ENCODE results near the gene METTL4.
"Not testable (repeated sequence)": the region's sequence is repeated elsewhere in the genome, so short reads cannot be mapped to it uniquely, and the experiment has no call there.

The METTL4 gene

GRCh38 chr18:2559249-2559648 lies 12.1 kb downstream of the METTL4 start:
- no peak for DNase-seq

DNA sequence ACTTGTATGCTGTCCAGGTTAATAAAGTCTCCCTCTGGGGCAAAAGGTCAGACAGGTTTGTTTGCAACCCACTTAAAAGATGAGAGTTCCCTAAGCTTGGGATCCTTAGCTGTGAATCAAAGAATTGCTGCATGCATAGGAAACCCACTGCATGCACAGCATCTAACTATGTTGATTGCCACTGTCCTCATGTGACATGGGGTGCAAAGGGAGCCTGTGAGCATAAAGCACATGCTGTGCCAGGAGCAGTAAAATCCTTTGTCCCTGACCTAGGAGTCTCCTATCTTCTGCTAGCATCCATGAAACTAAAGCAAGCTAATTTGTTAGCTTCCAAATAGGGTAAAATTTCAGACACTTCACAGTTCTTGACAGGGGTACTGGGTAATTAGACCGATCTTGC lies 13.8 kb downstream of the METTL4 start:
- DNase-seq = no peak

DNA sequence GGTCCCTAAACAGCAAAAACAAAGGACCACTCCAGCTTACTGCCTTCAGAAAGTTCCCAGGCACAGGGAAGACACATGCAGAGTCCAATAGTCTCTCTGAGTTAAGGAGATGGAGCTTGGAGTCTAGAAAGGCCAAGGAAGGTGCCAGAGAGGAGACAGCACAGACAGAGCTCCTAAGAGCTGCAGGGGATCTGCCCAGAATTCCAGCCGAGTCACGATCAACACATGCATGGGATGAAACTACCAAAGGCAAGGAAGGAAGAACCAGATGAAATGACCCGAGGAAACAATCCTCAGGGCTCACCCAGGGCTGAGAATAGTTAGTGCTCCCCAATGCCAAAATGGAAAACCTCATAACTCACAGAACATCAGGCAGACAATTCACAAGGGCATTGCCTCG lies 15.4 kb downstream of the METTL4 start:
- no peak for DNase-seq

- no peak for DNase-seq
These were observed 16.6 kb downstream of the METTL4 start for GRCh38 chr18:2554696-2555095.

- DNase-seq = no peak
These were observed 19.9 kb downstream of the METTL4 start for GRCh38 chr18:2551425-2551824.

DNA sequence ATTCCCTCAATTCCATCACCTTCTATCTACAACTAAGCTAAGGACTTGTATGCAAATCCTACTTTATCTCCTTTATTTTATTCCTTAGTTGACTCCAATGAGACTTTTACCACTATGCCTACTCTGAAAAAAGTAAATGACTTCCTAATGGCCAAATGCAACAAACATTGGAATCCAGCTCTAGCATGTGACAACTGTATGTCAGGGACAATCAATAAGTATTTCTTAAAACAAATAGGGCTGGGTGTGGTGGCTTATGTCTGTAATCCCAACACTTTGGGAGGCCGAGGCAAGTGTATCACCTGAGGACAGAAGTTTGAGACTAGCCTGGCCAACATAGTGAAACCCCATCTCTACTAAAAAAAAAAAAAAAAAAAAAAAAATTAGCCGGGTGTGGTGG lies 21.8 kb downstream of the METTL4 start:
- DNase-seq = no peak

GRCh38 chr18:2547477-2548087 lies 23.7 kb downstream of the METTL4 start:
- DNase-seq = peak; percentile 50

- DNase-seq = no peak
These were observed 26.1 kb downstream of the METTL4 start for GRCh38 chr18:2545155-2545554.

DNA sequence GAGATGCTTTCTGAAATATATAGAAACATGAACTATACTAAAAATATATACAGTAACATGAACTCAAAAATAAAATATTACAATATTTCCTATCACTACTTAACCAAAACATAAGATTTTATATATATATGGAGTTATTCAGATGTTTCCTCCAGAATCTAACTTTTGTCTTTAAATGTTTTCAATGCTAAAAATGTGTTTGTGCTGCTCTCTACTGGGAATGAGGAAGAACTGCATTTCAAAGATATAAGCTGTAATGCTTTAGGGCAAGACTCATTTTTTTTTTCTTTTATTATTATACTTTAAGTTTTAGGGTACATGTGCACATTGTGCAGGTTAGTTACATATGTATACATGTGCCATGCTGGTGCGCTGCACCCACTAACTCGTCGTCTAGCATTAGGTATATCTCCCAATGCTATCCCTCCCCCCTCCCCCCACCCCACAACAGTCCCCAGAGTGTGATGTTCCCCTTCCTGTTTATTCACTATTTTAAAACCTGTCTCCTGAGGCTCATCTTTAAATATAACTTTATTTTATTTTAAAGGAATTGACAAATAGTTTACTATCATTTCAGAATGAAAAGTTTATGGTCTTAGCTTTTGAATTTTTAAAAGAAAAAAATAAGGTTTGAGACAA lies 29.3 kb downstream of the METTL4 start:
- DNase-seq = peak; percentile 40

- DNase-seq = no peak
These were observed 30.7 kb downstream of the METTL4 start for GRCh38 chr18:2540575-2540974.

- DNase-seq = no peak
These were observed 32.5 kb downstream of the METTL4 start for GRCh38 chr18:2538844-2539243.

GRCh38 chr18:2538236-2538635 lies 33.1 kb downstream of the METTL4 start:
- no peak for DNase-seq

- no peak for DNase-seq
These were observed 34.0 kb downstream of the METTL4 start for GRCh38 chr18:2537296-2537695.

DNA sequence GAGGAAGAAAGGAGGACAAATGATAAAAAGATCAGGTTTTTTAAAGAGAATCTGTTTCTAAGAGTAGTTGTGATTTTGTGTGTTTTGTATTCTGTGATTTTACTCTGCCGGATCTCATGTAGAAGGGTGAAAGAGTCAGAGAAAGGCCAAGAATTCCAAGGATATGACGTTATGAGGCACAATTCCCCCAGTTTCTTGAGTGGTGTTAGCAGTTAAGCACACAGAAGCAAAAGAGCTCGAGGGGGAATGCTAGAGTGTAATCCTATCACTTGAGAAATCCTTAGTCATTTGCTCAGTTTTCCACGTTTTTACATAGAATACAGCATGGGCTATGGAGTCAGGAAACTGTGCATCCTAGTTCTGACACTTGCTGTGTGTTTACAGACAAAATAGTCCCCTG lies 34.8 kb downstream of the METTL4 start:
- peak; percentile 95 for DNase-seq

GRCh38 chr18:2536063-2536462 lies 35.2 kb downstream of the METTL4 start:
- peak; percentile 26 for DNase-seq

- DNase-seq = no peak
These were observed 35.8 kb downstream of the METTL4 start for GRCh38 chr18:2535419-2535910.

DNA sequence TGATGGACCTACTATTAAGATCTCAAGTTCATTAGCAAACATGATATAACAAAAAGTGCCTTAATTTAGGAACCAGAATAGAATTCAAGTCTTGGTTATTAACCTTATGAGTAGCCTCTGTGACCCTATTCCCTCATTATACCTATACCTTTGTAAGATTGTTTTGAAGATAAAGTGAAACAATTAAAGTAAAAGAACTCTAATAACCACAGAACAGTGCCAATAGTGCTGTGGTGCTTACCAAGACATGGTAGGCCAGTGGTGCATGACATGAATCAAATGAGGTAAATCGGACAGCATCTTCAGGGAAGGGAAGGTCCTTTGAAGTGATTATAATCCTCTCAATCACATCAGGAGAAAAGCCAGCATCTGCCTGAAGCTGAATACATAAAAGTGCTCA lies 36.4 kb downstream of the METTL4 start:
- DNase-seq = no peak

DNA sequence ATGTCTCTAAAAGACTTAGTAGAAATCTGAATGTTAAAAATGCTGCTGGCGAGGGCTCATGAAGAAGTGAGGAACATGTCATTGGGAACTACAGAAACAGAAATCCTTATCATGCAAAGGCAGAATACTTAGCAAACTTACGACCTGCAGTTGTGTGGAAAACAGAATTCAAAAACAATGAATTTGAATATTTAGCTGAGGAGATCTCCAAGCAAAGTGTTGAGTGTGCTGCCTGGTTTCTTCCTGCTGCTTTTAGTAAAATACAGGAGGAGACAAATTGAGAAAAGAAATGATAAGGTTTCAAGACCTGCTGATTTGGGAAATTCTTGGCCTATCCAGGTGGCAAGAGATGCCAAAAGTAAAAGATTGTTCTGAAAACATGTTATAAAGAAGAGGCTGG lies 38.5 kb downstream of the METTL4 start:
- no peak for DNase-seq

DNA sequence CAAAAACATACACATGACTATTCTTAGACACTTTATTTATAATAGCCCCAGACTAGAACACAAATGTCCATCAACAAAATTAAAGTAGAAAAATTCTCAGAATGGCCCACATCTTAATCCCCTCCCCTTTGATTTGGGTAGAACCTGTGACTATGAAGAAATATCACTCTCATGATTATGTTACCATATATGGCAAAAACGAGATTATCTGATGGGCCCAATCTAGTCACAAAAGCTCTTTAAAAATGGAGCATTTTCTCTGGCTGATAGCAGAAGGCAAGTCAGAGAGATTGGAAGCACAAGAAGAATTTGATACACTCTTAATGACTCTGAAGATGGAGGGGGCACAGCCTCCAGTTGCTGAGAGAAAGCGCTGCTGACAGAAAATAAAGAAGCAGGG lies 39.6 kb downstream of the METTL4 start:
- no peak for DNase-seq

DNA sequence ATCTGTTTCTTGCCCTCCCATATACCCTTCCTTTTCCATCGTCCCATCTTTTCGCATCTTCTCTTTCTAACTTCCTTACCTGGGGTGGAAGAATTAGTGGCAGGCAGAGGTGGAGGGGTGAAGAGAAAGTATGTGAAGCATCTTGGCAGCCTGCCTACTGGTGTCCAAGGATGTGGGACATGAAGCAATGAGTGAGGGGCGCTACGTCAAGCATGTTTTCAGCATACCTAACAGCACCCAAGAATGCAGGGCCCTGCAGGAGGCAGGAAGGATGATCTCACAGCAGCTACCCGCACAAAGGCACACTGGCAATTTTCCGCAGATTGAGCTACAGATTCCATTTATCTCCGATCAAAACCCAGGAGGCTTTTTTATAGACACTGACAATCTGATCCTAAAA lies 42.2 kb downstream of the METTL4 start:
- DNase-seq = peak; percentile 71

GRCh38 chr18:2526329-2526728 lies 45.0 kb downstream of the METTL4 start:
- no peak for DNase-seq

GRCh38 chr18:2524794-2525198 lies 46.5 kb downstream of the METTL4 start:
- not testable (repeated sequence) for DNase-seq

GRCh38 chr18:2522112-2522511 lies 49.2 kb downstream of the METTL4 start:
- no peak for DNase-seq

DNA sequence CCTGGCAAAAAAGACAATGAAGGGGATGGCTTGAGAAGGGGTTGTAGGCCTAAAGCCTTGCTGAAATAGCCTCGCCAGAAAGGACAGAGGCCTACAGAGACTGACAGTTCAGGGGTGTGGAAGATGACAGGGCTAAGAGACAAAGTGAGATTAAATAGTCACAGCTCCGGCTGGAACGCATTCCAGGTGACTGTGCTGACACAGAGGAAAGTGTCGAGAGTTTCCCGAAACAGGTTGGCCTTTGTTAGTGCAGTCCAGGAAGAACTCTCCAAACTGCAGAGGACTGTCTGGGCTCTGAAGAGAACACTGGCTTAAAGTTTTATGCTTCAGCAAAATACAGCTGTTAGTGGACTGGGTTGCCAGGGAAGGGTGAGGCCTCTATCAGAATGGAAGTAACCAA lies 52.8 kb downstream of the METTL4 start:
- no peak for DNase-seq

All from EL (cell line).